GM12878 (cell line): Measurements from ENCODE around the gene LRRC39. TPM values are rescaled to one million over a fixed set of nuclear protein-coding genes. Genes with fewer than 3 reads are reported as not detected.

ENCODE experiments used
- ATAC-seq: fragments of 200-7000 bp; cut with Tn5 transposase; 3 replicates; pipeline ENCODE4 v1.9.1; 2020; ENCODE audit warnings: mild to moderate bottlenecking, moderate library complexity
- BruUV-seq: library from RNA; stranded (reverse); fragments of 400-500 nt; replicated peaks from 2 replicates; lab custom pipeline; 2021; lab: Mats Ljungman, UMichigan
- CTCF ChIA-PET: fragments of 300-600 bp; sonication (Branson Sonifier 250); formaldehyde crosslinking; extraction: SDS; loops from one replicate; lab custom pipeline; 2021; ENCODE audit warnings: inconsistent platforms; lab: Yijun Ruan, JAX
- POLR2A ChIA-PET: fragments of 350-600 bp; formaldehyde crosslinking; extraction: SDS; loops from one replicate; lab custom pipeline; 2021; ENCODE audit warnings: inconsistent platforms; lab: Charles Lee
- RAD21 ChIA-PET: fragments of 300-600 bp; sonication (Branson Sonifier 250); formaldehyde crosslinking; loops from one replicate; lab custom pipeline; 2023; ENCODE audit warnings: antibody characterized with exemption; ENCODE audit not compliant: unreplicated experiment; lab: Charles Lee
- SMC1A ChIA-PET: fragments of 300-600 bp; sonication (Branson Sonifier 250); formaldehyde crosslinking; loops from one replicate; lab custom pipeline; 2023; ENCODE audit not compliant: unreplicated experiment, uncharacterized antibody; lab: Charles Lee
- DNase-seq: peaks from one replicate; pipeline ENCODE4 v3.0.0-alpha.2; 2011; ENCODE audit warnings: low read depth, low spot score
- FAIRE-seq: peaks from 3 replicates; lab custom pipeline; 2011; peaks lifted over from hg19 to GRCh38; lab: Jason Lieb, UNC
- H2AFZ ChIP-seq: 2 replicates; pipeline ENCODE4 v1.6.0; 2011; ENCODE audit warnings: low read depth, low read length, control low read depth; ENCODE audit not compliant: control insufficient read depth
- H3K27ac ChIP-seq: 2 replicates; pipeline ENCODE4 v1.5.1; 2011; ENCODE audit warnings: control low read depth; ENCODE audit not compliant: control insufficient read depth, insufficient read depth
- H3K27me3 ChIP-seq, 2 experiments: replicated peaks in 1 of 2; 2 replicates each; pipeline versions ENCODE4 v1.6.0 to v1.6.1; 2011; ENCODE audit warnings: low read length in 1 of 2; ENCODE audit not compliant: control insufficient read depth in 2 of 2, insufficient read depth in 2 of 2
- H3K36me3 ChIP-seq, 2 experiments: 2 replicates each; pipeline ENCODE4 v1.5.1; 2011; ENCODE audit warnings: low read length in 1 of 2; ENCODE audit not compliant: control insufficient read depth in 2 of 2, insufficient read depth in 2 of 2
- H3K4me1 ChIP-seq: 2 replicates; pipeline ENCODE4 v1.6.1; 2011; ENCODE audit warnings: mild to moderate bottlenecking, low read length, moderate library complexity, mixed read lengths; ENCODE audit not compliant: control insufficient read depth, insufficient read depth
- H3K4me2 ChIP-seq: 2 replicates; pipeline ENCODE4 v1.6.0; 2011; ENCODE audit warnings: control low read depth; ENCODE audit not compliant: control insufficient read depth, insufficient read depth
- H3K4me3 ChIP-seq: fragments of 200-600 bp; sonication (generic); 2 replicates; pipeline ENCODE4 v1.5.1; 2016
- H3K79me2 ChIP-seq: 2 replicates; pipeline ENCODE4 v1.6.0; 2011; ENCODE audit warnings: low read length; ENCODE audit not compliant: control insufficient read depth, insufficient read depth
- H3K9ac ChIP-seq: 2 replicates; pipeline ENCODE4 v1.8.0; 2011; ENCODE audit warnings: low read length, control low read depth, mixed read lengths; ENCODE audit not compliant: control insufficient read depth, insufficient read depth
- H3K9me3 ChIP-seq: replicated peaks from 3 replicates; pipeline ENCODE4 v1.5.1; 2011; ENCODE audit warnings: mild to moderate bottlenecking, low read length; ENCODE audit not compliant: control insufficient read depth, insufficient read depth
- H4K20me1 ChIP-seq: 2 replicates; pipeline ENCODE4 v1.6.0; 2011; ENCODE audit not compliant: control insufficient read depth, insufficient read depth
- CBX3 ChIP-seq: fragments of 200-600 bp; sonication (generic); IDR thresholded peaks from 2 replicates; pipeline ENCODE4 v1.6.1; 2016; ENCODE audit warnings: low read depth, borderline replicate concordance
- MEF2A ChIP-seq: IDR thresholded peaks from 2 replicates; pipeline ENCODE4 v1.6.1; 2011; ENCODE audit warnings: low read depth, mild to moderate bottlenecking, low read length, moderate library complexity; ENCODE audit not compliant: insufficient read depth
- NFYA ChIP-seq: IDR thresholded peaks from 2 replicates; pipeline ENCODE4 v1.6.1; 2011; ENCODE audit warnings: low read depth, mild to moderate bottlenecking, low read length, improper control_type of control experiment, borderline replicate concordance
- RB1 ChIP-seq: fragments of 450-650 bp; formaldehyde crosslinking; IDR thresholded peaks from 2 replicates; pipeline ENCODE4 v1.6.1; 2017; ENCODE audit warnings: mild to moderate bottlenecking, borderline replicate concordance
- RBBP5 ChIP-seq: fragments of 200-600 bp; sonication (generic); conservative IDR thresholded peaks from 2 replicates; pipeline ENCODE4 v1.6.1; 2016
- SMARCA5 ChIP-seq: fragments of 450-650 bp; IDR thresholded peaks from 2 replicates; pipeline ENCODE4 v1.6.1; 2017; ENCODE audit warnings: mild to moderate bottlenecking
- USF1 ChIP-seq: IDR thresholded peaks from 2 replicates; pipeline ENCODE4 v1.6.1; 2011; ENCODE audit warnings: borderline replicate concordance, low read depth, mild to moderate bottlenecking, moderate library complexity, mixed read lengths, low read length; ENCODE audit not compliant: insufficient read depth; ENCODE audit errors: extremely low read length
- WGBS: methylation state at CpG from one replicate; pipeline ENCODE4 v1.1.6; 2016; ENCODE audit warnings: low lambda C conversion rate; ENCODE audit not compliant: insufficient replicate concordance, insufficient coverage; ENCODE audit errors: missing lambda C conversion rate; 5-methylcytosine and 5-hydroxymethylcytosine counted together
- in situ Hi-C: fragments of 300-500 bp; cut with MboI; formaldehyde crosslinking; loops from 9 replicates; pipeline ENCODE4 v1.14.3; 2018; ENCODE audit warnings: mixed read lengths
- intact Hi-C: fragments of 100-400 bp; cut with micrococcal nuclease; formaldehyde crosslinking; loops from one replicate; pipeline ENCODE4 v1.14.2; 2022; ENCODE audit not compliant: unreplicated experiment
- polyA plus RNA-seq, 11 experiments: library from polyadenylated mRNA; depleted of rRNA in 4 of 11; unstranded in 6 of 11; stranded (reverse) in 5 of 11; fragments of >200 nt; fragmentation: Nextera tagmentation in 4 of 11; fragmentation: Illumina TruSeq in 1 of 11; extraction: Ambion mirVana in 4 of 11; extraction: Trizol in 1 of 11; gene quantifications; 1 replicate in 1 of 11; 2 replicates in 10 of 11; pipeline versions ENCODE4 v1.2.1 to v1.2.3, GENCODE V29; 2011 to 2016; ENCODE audit warnings: inconsistent platforms in 2 of 11, missing spikeins in 2 of 11, low read depth in 1 of 11
- total RNA-seq, 4 experiments: library from RNA; depleted of rRNA in 3 of 4; stranded (reverse); fragments of >200 nt in 3 of 4; fragmentation: Illumina TruSeq in 1 of 4; extraction: Trizol in 1 of 4; gene quantifications; 2 replicates each; pipeline versions ENCODE4 v1.2.1 to v1.2.3, GENCODE V29; 2013 to 2021

The LRRC39 gene
- total and polyA plus RNA-seq, 10 of the 15 experiments (the other 5 are each of a cell fraction or from before 2014, with no cell fraction given): 0.23 to 1.1 (median 0.56) TPM

- intact Hi-C loops (no loop called here), in situ Hi-C loops (no loop called here)
- ChIA-PET RAD21 (no interaction called here), CTCF (no interaction called here), SMC1A (no interaction called here), POLR2A (no interaction called here)
- Histone ChIP-seq H3K4me3 (no peak overlapping the region), H3K9ac (no peak overlapping the region), H3K79me2 (no peaks in the 10 kb centered on the region), H3K27me3 (no peaks in the 10 kb centered on the region), H2AFZ (no peak overlapping the region), H3K36me3 (no peaks in the 10 kb centered on the region; a peak in 1 of 4 replicates), H3K4me2 (no peak overlapping the region), H3K4me1 (no peaks in the 10 kb centered on the region), H3K9me3 (no peaks in the 10 kb centered on the region), H3K27ac (no peak overlapping the region), H4K20me1 (no peaks in the 10 kb centered on the region)
- TF ChIP-seq CBX3 (no peak), MEF2A (no peak), SMARCA5 (no peak), RB1 (no peak)
- no peak for FAIRE-seq
- ATAC-seq: no peak
- BruUV-seq: no TSS peak
- DNase-seq: no peak
- WGBS: 90% methylated on average over 2 of the region's 2 CpGs
These were observed 41.8 kb upstream of the LRRC39 start for GRCh38 chr1:100219883-100220282.

GRCh38 chr1:100219457-100219856, 41.4 kb upstream of the LRRC39 start:
- H3K4me3 ChIP-seq: no peak overlapping the region
- H3K4me2 ChIP-seq: no peak overlapping the region
- no peak overlapping the region for H3K9ac ChIP-seq
- ATAC-seq (no peak), DNase-seq (no peak), FAIRE-seq (no peak)
- TF ChIP-seq USF1: no peak
- TF ChIP-seq RBBP5: no peak
- no peak for TF ChIP-seq NFYA
- 79% methylated on average over 6 of the region's 6 CpGs for WGBS
- no peak overlapping the region for H2AFZ ChIP-seq
- H3K27ac ChIP-seq: no peak overlapping the region
- H3K4me1 ChIP-seq: no peaks in the 10 kb centered on the region
- POLR2A ChIA-PET: no interaction called here
- RAD21 ChIA-PET: no interaction called here
- CTCF ChIA-PET: no interaction called here
- intact Hi-C loops: no loop called here
- H3K36me3 ChIP-seq: no peaks in the 10 kb centered on the region; a peak in 1 of 4 replicates
- no peaks in the 10 kb centered on the region for H3K9me3 ChIP-seq
- in situ Hi-C loops: no loop called here
- no TSS peak for BruUV-seq
- no peaks in the 10 kb centered on the region for H3K79me2 ChIP-seq
- H4K20me1 ChIP-seq: no peaks in the 10 kb centered on the region
- no peaks in the 10 kb centered on the region for H3K27me3 ChIP-seq
- SMC1A ChIA-PET: no interaction called here
